Activated naive CD8-positive, alpha-beta T cell treated with anti-CD3 and anti-CD28 coated beads for 36 hours (primary cell): ENCODE results near the gene KCNMA1. TPM values are rescaled to one million over a fixed set of nuclear protein-coding genes. Genes with fewer than 3 reads are reported as not detected.

Source experiments
- DNase-seq: peaks from one replicate; pipeline ENCODE4 v3.0.0; 2021
- H3K27ac Mint-ChIP-seq: one replicate; pipeline ENCODE4 v1.8.0; 2022; ENCODE audit warnings: mild to moderate bottlenecking, moderate library complexity, mixed read lengths
- H3K27me3 Mint-ChIP-seq: one replicate; pipeline ENCODE4 v1.8.0; 2022; ENCODE audit warnings: mild to moderate bottlenecking, mixed read lengths
- H3K36me3 Mint-ChIP-seq: one replicate; pipeline ENCODE4 v1.8.0; 2021; ENCODE audit warnings: mild to moderate bottlenecking, mixed read lengths
- H3K4me1 Mint-ChIP-seq: one replicate; pipeline ENCODE4 v1.8.0; 2021; ENCODE audit warnings: mixed read lengths
- H3K4me3 Mint-ChIP-seq: one replicate; pipeline ENCODE4 v1.8.0; 2022; ENCODE audit warnings: mild to moderate bottlenecking, moderate library complexity, mixed read lengths
- H3K9me3 Mint-ChIP-seq: one replicate; pipeline ENCODE4 v1.8.0; 2022; ENCODE audit warnings: mixed read lengths
- total RNA-seq, 2 experiments: library from RNA; stranded (reverse); gene quantifications; one replicate each; pipeline ENCODE4 v1.2.3, GENCODE V29; 2021

Gene KCNMA1
- total RNA-seq, 2 experiments from 2014 or later = not detected

DNA sequence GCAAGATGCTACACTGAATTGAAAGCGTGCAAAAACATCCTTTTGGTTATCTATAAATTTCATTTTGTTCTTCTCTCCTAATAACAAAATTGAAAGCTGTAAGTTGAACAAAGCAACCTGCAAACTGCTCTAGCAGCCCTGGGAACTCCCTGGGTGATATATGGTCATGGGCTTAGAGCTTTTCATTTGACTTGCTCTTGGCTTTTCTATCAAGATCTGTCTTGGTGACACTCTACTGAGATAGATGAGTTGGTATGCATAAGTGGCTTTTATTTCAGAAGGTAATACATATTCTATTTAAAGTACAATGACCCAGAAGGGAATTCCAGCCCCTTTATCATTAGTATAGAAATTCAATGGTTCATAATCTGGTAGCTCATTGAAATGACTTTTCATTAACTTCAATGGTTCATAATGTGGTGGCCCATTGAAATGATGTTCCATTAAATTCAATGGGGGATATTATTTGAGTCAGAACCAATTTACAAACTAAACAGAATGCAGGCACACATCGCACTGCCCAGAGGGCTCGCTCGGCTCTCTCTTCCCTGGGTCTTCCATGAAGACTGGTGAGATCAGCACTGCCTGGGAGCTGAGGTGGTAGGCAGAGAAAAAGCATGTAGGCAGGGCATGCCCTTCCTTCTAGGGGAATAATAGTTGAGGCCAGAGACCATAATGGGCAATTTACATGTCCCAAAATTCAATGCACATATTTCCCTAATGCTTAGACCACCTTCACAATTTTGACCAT, 10.1 kb upstream of the KCNMA1 start:
- DNase-seq = no peak
- Mint-ChIP-seq H3K27ac (no peak overlapping the region), H3K4me3 (no peak overlapping the region), H3K27me3 (peaks cover 22% of the 10 kb centered on the region), H3K9me3 (peaks cover 3% of the 10 kb centered on the region), H3K36me3 (no peaks in the 10 kb centered on the region), H3K4me1 (no peaks in the 10 kb centered on the region)

DNA sequence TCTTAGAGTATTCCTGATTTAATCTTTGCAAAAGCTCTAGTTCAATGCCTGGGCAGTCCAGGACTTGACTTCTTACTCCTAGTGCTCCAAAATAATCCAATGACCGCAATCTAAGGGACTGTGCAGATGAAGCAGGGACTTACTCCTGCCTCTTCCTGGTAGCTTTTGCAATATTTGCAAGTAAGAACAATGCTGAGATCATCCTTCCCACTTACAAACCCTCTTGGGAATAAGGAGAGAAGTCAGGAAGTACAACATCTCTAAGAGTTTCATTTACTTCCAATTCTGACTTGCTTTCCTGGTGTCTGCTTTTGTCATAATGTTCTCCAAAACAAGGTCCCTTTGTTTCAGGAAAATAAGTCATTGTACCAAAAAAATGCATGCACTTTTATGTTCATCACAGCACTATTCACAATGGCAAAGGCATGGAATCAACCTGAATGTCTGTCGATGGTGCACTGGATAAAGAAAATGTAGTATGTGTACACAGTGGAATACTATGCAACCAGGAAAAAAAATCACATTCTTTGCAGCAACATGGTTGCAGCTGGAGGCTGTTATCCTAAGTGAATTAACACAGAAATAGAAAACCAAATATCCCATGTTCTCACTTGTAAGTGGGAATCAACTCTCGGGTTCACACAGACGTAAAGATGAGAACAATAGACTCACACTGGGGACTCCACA, 7.1 kb upstream of the KCNMA1 start:
- Mint-ChIP-seq H3K4me1 (no peaks in the 10 kb centered on the region), H3K4me3 (no peak overlapping the region), H3K27me3 (peaks cover 35% of the 10 kb centered on the region), H3K9me3 (no peaks in the 10 kb centered on the region), H3K36me3 (no peaks in the 10 kb centered on the region), H3K27ac (no peak overlapping the region)
- DNase-seq = no peak

DNA sequence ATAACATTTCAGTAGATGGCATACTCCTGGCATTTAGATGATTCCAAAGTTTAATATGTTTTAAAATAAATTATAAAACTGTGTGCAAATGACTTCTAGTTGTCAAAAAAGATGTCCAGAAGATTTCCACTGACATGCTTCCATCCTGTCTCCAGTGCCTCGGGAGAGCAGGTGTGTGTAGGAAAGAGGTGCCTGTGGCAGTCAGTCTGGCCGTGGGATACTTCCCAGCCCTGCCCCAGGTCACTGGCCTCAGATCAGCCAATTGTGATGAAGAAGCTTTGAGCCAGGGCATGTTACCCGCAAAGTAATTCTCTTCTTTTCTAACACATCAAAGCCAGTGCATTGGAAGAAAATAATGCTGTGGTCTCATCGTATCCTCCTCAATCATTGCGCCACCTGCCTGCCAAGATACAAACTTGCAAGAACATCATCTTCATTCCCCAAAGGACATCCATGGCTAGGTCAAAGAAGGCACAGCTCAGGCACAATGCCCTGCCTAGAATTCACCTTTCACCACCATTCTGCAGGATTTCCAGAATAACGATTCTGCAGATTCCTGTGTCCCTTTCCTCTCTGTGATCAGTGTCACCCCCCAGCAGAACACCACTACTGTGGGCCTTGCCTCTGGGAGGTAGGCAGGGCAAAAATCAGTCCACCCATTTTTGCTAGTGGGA, 6.3 kb upstream of the KCNMA1 start:
- peaks cover 43% of the 10 kb centered on the region for H3K27me3 Mint-ChIP-seq
- no peaks in the 10 kb centered on the region for H3K4me1 Mint-ChIP-seq
- no peak overlapping the region for H3K27ac Mint-ChIP-seq
- H3K9me3 Mint-ChIP-seq = no peaks in the 10 kb centered on the region
- no peak for DNase-seq
- H3K36me3 Mint-ChIP-seq = no peaks in the 10 kb centered on the region
- H3K4me3 Mint-ChIP-seq = no peak overlapping the region

DNA sequence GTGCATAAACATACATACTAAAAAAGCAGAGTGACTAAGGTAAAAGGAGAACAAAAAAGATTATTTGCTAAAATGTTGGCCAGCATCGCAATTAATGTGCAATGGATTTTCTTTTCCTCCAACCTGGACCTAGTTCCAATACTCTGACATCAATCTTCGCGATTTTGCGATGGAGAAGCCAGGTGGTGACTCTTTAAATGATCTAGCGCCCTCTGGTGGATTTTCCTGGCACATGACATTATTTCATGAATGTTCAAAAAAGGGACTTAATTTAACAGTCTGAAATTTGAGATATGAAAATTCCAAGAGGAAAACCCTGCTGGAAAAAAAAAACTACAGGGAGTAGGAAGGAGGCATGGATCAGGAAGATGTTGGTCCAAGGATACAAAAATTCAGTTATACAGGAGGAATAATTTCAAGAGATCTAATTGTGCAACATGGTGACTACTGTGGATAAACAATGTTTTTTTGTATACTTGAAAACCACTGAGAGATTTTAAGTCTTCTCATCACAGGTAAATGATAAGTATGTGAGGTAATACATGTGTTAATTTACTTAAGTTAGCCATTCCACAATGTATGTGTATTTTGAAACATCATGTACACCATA, 4.3 kb upstream of the KCNMA1 start:
- peaks cover 2% of the 10 kb centered on the region for H3K4me1 Mint-ChIP-seq
- no peak overlapping the region for H3K27ac Mint-ChIP-seq
- no peaks in the 10 kb centered on the region for H3K36me3 Mint-ChIP-seq
- H3K9me3 Mint-ChIP-seq = no peaks in the 10 kb centered on the region
- peak; percentile 31 for DNase-seq
- H3K27me3 Mint-ChIP-seq = peaks cover 53% of the 10 kb centered on the region
- H3K4me3 Mint-ChIP-seq = no peak overlapping the region

DNA sequence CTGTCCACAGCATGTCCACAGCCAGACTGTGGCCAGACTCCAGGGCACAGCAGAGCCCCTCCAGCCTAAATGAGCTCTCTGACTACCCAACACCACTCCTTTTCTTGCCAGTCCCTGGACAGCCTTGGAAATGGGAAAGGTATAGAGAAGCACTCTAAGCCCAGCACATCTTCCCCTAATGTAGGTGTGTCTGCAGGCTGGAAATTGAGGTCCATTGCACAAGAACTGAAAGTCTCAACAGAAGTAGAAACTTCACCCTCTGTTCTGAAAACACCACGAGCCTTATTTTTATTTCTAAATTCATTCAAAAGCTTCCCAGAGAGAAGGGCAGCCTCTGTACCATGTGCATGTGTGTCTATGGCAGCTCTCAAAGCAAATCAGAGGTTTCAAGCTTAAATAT, 3.7 kb upstream of the KCNMA1 start:
- Mint-ChIP-seq H3K36me3 (no peaks in the 10 kb centered on the region), H3K27ac (no peak overlapping the region), H3K4me3 (no peak overlapping the region), H3K4me1 (peaks cover 4% of the 10 kb centered on the region), H3K27me3 (peaks cover 59% of the 10 kb centered on the region), H3K9me3 (no peaks in the 10 kb centered on the region)
- DNase-seq = no peak

DNA sequence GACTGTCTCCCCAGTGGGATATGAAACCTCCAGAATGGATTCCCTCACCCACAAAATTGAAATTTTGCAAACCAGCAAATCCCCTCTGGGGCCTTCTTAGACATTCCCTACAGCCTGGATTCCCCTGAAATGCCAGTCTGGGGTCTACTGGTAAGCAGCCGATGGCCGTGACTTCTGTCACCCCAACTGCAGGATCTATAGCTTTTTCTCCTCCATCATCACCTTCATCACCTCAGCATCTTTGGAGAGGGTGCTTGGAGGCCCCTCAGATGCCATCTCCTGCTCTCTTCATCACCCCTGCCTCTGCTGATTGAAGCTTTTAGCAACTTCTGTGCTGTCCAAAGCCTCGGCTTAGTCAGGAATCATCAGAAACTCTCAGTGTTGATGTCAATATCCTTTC, 2.6 kb upstream of the KCNMA1 start:
- peaks cover 71% of the 10 kb centered on the region for H3K27me3 Mint-ChIP-seq
- H3K9me3 Mint-ChIP-seq = no peaks in the 10 kb centered on the region

DNA sequence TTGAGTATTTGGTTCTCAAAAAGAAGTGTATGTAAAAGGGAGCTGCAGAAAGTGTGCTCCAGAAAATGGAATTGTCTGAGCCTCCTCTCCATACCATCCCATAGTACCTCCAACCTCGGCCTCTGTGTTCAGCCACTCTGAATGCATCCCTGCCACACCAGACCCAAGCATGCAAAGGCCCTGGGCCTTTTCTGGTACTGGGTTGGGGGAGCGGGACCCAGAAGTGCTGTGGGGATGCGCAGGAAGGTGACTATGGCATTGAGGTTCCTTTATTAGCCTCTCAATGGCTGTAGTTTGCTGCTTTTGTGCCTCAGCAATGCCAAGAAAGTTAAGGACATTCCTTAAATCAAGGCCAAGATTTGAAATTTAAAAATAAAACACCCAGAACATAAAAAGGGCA, 2.1 kb upstream of the KCNMA1 start:
- H3K36me3 Mint-ChIP-seq = no peaks in the 10 kb centered on the region
- no peak for DNase-seq
- no peaks in the 10 kb centered on the region for H3K9me3 Mint-ChIP-seq
- peaks cover 72% of the 10 kb centered on the region for H3K27me3 Mint-ChIP-seq
- H3K4me3 Mint-ChIP-seq = no peak overlapping the region
- H3K27ac Mint-ChIP-seq = no peak overlapping the region
- peaks cover 4% of the 10 kb centered on the region for H3K4me1 Mint-ChIP-seq

More for the DNA sequence above, 2.6 kb upstream of the KCNMA1 start:
- no peak overlapping the region for H3K27ac Mint-ChIP-seq
- DNase-seq = no peak
- no peak overlapping the region for H3K4me3 Mint-ChIP-seq
- peaks cover 4% of the 10 kb centered on the region for H3K4me1 Mint-ChIP-seq
- no peaks in the 10 kb centered on the region for H3K36me3 Mint-ChIP-seq

DNA sequence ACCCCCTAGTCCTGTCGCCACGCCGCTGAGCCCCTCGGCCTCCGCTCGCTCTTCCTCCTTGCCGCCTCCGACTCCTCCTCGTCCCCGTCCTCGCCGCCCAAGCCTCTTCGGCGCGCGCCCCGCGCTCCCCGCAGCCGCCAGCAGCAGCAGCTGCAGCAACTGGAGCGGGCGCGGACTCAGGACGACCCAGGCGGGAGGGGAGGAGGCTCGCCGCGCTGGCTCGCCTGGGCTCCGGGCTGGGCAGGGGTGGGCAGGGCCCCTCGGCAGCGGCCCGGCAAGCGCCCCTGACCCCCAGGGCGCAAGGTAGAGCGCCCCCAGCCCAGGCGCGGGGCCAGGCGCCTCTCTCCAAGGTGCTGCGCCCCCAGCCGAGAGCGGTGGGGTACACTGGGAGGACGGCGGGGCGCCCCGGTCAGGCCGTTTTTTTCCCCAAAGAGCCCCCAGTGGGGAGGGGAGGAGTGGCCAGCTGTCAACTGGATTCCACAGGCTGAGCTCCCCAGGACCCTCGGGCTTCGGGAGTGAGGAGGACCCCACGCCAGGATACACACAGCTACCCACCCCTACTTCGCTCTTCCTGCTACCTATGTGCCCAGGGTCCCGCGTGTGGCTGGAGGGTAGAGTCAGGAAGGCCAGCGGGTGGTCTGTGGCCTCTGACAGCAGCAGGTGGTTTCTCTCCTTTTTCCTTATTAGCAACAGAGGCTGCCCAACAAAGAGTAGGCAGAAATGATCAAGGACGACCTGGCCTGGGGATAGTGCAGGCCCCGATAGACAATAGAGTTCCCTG, 903 bp upstream of the KCNMA1 start:
- peaks cover 75% of the 10 kb centered on the region for H3K27me3 Mint-ChIP-seq
- H3K27ac Mint-ChIP-seq = no peak overlapping the region
- H3K4me1 Mint-ChIP-seq = peaks cover 4% of the 10 kb centered on the region
- no peaks in the 10 kb centered on the region for H3K9me3 Mint-ChIP-seq
- H3K36me3 Mint-ChIP-seq = no peaks in the 10 kb centered on the region
- peak; percentile 12 for DNase-seq
- H3K4me3 Mint-ChIP-seq = peak overlapping the region; percentile 73

DNA sequence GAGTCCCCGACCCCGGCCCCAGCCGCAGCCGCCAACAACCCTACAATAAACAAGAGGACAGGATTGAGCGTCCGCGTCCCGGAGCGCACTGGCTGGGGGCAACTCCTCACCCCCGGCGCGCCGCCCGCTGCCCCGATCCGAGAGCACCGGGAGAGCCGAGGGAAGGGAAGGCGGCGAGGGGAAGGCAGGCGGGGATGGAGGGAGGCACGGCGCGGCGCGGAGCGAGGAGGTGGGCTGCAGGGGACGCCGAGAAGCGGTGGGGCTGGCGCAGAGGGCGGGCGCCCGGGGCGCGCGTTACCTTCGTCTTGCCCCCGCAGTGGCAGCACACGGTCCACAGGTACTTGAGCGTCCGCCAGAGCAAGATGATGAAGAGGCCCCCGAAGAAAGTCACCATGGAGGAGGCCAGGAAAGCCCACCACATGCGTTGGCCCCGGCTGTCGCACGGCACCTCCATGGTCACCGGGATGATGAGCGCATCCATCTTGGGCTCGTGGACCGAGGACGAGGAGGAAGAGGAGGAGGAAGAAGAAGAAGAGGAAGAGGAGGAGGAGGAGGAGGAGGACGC, 559 bp downstream of the KCNMA1 start:
- DNase-seq = no peak
- Mint-ChIP-seq H3K9me3 (no peaks in the 10 kb centered on the region), H3K27ac (no peak overlapping the region), H3K27me3 (peaks cover 78% of the 10 kb centered on the region), H3K4me3 (peak overlapping the region; percentile 84), H3K36me3 (no peaks in the 10 kb centered on the region), H3K4me1 (peaks cover 4% of the 10 kb centered on the region)

DNA sequence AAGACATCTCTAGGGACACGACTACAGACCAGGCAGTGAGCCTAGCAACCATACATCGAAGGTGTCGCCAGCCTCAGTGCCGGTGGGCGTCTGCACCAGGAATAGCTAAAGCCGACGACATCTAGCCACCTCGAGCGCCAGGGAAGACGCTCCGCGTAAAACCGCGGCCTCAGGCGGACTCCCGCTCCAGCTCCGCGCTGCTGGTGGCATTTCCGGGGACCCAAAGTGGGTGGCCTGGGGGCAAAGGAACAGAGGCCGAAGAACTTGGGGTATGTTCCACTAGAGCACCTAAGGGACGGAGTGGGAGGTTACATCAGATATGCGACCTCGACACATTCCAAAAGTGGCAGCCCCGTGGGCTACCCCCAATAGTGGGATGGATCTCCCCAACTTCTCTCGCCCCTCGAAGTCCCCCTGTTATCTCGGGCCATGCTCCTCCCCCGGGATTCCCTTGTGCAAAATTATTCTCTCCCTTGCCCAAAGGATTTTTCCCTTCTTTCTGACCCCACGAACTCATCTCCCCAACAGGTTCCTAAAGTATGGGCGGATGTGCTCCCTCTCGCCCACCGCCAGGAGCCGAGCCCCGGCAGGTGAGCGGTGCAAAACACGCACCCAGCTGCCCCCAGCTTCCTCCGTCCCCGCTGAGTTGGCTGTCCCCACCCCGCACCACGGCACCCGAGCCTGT, 1.2 kb downstream of the KCNMA1 start:
- no peaks in the 10 kb centered on the region for H3K9me3 Mint-ChIP-seq

DNA sequence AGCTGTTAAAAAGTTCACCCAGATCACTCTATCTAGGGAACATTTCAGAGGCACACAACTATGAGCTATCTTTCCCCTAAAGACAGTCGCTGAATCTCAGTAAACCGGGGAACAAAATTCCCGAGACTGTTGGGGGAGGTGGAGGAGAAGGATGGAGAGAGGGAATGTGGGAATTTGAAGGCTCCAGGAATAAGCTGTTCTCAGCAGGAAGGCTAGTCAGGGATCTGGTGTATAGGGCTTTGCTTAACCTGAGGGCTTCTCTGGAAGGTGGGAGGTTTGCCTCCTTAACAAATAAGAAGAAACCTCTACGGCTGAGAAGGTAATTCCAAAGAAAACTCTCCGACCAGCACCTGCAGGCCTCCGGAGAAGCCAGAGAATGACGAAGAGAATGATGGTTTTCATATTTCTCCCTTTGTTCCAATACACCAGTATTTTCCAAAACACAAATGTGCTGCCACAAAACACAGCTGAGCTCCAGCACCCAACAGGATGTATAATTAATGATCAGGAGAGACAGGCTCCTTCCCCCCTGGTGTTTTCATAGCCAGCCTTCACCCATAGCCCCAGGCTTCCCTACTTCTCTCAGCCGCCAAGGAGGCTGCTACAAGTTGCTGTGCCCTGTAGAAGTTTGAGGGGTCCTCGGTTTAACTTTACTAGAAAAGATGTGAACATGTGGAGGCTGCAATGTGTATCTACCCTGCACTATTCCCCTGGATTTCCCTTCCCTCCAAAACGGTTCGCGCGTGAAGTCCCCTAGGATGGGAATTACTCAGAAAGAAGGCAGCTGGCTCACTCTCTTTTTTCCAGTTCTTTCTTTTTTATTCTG, 2.0 kb downstream of the KCNMA1 start:
- Mint-ChIP-seq H3K4me1 (peaks cover 4% of the 10 kb centered on the region), H3K27ac (no peak overlapping the region), H3K27me3 (peaks cover 63% of the 10 kb centered on the region), H3K4me3 (no peak overlapping the region), H3K9me3 (no peaks in the 10 kb centered on the region), H3K36me3 (no peaks in the 10 kb centered on the region)
- no peak for DNase-seq

More for the DNA sequence above, 1.2 kb downstream of the KCNMA1 start:
- Mint-ChIP-seq H3K4me3 (peak overlapping the region; percentile 84), H3K36me3 (no peaks in the 10 kb centered on the region), H3K4me1 (peaks cover 4% of the 10 kb centered on the region), H3K27me3 (peaks cover 71% of the 10 kb centered on the region), H3K27ac (no peak overlapping the region)
- no peak for DNase-seq

DNA sequence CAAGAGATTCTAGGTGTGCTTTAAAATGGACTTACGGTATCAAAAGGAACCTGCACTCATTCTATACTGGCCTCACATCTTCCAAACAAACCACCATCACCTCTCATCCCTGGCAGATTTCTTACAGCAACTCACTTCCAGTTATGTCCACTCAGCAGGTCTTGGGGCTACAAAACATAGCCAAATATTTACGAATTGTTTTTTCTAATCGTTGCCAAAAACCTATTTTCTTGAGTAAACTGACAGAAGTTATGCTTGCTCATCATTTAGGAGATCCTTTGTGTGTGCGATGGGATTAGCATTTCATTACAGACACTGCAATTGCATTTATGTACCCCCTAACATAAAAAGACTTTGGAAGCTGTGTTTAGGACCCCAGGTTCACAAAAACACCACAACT, 2.7 kb downstream of the KCNMA1 start:
- no peak overlapping the region for H3K27ac Mint-ChIP-seq
- H3K9me3 Mint-ChIP-seq = no peaks in the 10 kb centered on the region
- H3K36me3 Mint-ChIP-seq = no peaks in the 10 kb centered on the region
- peaks cover 57% of the 10 kb centered on the region for H3K27me3 Mint-ChIP-seq
- peaks cover 4% of the 10 kb centered on the region for H3K4me1 Mint-ChIP-seq
- no peak overlapping the region for H3K4me3 Mint-ChIP-seq
- no peak for DNase-seq

DNA sequence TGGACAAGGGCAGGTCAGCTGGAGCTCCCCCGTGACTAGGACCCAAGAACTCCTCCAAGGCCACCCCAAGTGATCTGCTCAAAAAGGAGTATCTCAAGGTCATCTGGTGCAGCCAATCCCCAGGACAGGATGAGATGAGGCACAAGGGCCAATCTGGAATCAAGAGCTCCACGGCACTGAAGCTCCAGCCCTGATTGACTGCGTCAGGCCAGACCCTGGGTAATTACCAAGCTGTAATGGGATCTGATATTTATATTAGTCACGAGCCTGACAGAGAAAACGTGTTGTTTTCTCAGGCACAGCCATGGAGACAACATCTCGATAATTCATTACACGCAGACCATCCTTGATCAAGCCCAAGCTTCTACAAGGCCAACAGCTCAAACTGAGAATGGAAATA, 4.2 kb downstream of the KCNMA1 start:
- Mint-ChIP-seq H3K27ac (no peak overlapping the region), H3K4me1 (peaks cover 4% of the 10 kb centered on the region), H3K36me3 (no peaks in the 10 kb centered on the region), H3K4me3 (no peak overlapping the region), H3K27me3 (peaks cover 41% of the 10 kb centered on the region), H3K9me3 (no peaks in the 10 kb centered on the region)
- no peak for DNase-seq
